NCI-H2107 treated with DMSO at 0.1 percent for 48 hours (cell line): ENCODE data around the gene OR9A4.

Experiments used
- DNase-seq: peaks from one replicate; lab custom pipeline; 2025; ENCODE audit not compliant: unreplicated experiment; lab: John Stamatoyannopoulos, UW

Gene OR9A4

GRCh38 chr7:141945356-141945755, 29.2 kb downstream of the OR9A4 start:
- no peak for DNase-seq

- DNase-seq: no peak
Observed at GRCh38 chr7:141946796-141947195, 30.6 kb downstream of the OR9A4 start, which contains the start of gene CLEC5A. TSS of gene CLEC5A (minus strand) at chr7:141946974. CDS start at chr7:141946292, 682 bp downstream.

GRCh38 chr7:141949021-141949420, 32.8 kb downstream of the OR9A4 start:
- DNase-seq: no peak

GRCh38 chr7:141949451-141949850, 33.3 kb downstream of the OR9A4 start:
- DNase-seq: no peak

GRCh38 chr7:141949911-141950310, 33.7 kb downstream of the OR9A4 start:
- no peak for DNase-seq

DNA sequence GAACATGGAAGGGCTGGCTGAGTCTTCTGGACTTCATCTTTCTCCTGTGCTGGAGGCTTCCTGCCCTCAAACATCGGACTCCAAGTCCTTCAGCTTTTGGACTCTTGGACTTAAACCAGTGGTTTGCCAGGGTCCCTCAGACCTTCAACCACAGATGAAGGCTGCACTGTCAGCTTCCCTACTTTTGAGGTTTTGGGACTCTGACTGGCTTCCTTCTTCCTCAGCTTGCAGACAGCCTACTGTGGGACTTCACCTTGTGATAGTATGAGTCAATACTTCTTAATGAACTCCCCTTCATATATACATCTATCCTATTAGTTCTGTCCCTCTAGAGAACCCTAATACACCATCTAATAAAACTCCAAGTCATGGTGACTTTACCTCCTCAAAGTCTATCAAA, 34.6 kb downstream of the OR9A4 start:
- DNase-seq: no peak

GRCh38 chr7:141952461-141952860, 36.3 kb downstream of the OR9A4 start:
- DNase-seq: no peak

- DNase-seq: no peak
Observed at GRCh38 chr7:141954334-141954733, 38.1 kb downstream of the OR9A4 start.

GRCh38 chr7:141956084-141956483, 39.9 kb downstream of the OR9A4 start:
- no peak for DNase-seq

DNA sequence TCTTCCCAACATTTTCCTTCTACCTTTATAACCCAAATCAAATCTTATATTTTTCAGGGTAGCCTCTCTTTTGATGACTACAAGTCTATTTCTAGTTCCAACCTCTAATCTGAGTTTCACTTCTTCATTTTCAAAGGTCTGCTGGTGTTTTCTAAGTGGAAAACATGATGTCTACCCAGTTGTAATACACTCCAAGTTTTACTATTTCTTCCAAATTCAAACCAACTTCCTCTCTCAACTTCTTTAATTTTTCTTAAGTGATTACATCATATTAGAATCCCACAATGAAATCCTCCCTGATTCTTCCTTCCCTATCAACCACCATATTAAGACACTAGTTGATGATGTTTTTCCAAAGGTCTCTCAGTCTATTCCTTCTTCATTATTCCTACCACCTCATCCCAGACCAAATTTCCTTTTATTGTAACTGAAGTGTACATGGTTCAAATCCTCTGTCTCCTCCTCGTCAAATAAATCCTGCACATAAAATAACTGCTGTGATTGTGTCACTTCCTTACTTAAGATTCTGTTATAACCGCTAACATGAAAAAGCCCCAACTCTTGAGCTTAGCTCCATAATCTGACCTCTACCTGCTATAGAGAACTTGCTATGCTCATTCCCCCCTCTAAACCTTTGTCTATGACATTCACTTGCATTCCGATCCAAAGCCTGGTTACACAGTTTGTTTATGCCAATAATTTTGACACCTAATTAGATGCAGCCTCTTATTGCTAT, 44.7 kb downstream of the OR9A4 start:
- DNase-seq: no peak
